Right hindlimb (tissue), 1 donor: ENCODE measurements around the gene GORASP1.

ENCODE experiments used
- DNase-seq: peaks from one replicate; pipeline ENCODE4 v3.0.0-alpha.2; 2018

GORASP1 gene

GRCh38 chr3:39140341-39140971 is 33.0 kb upstream of the GORASP1 start:
- no peak for DNase-seq

DNA sequence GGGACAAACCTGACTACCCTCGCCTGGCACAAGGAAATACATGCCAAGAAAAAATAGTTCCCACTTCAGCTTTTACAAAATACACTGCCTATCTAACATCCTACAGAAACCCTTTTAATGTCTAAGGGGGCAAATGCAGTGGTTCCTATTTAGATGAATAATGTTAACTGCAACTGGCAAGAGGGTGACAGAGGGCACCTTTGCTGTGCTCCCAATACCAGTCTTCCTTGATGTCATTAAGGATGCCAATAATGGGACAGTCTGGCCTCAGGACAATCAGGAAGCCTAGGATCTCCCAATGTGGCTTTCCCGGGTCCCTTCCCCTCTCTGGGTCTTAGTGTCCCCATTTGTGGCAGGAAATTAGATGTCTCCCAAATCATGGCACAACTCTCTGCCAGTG is 32.0 kb upstream of the GORASP1 start:
- DNase-seq: no peak

DNA sequence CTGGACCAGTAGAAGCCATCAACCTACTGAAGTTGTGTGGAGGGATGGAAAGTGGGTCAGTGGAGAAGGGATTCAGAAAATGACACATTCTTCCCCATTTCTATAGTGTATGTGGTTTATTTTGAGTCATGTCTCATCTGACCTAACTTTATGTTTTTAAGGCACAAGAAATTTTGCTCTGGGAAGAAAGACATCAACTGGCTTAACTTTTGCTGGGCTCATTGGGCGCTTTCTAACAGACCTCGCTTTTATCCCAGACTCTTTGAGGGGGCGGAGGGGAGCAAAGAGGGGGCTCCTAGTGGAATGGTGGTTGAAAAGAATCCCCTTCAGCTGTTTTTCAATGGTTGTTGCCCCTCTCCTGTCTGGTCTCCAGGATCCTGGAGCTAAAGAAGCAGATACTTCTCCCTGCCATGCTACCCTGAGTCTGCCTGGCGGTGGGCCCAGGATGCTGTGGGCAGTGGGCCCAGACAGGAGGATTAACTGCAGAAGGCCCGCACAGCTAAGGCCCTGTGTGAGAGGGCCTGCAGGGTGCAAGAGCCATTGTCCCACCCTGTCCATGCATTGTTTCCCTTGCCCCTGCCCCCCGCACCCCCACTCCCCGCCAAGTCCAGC is 31.5 kb upstream of the GORASP1 start:
- DNase-seq: peak; percentile 83

DNA sequence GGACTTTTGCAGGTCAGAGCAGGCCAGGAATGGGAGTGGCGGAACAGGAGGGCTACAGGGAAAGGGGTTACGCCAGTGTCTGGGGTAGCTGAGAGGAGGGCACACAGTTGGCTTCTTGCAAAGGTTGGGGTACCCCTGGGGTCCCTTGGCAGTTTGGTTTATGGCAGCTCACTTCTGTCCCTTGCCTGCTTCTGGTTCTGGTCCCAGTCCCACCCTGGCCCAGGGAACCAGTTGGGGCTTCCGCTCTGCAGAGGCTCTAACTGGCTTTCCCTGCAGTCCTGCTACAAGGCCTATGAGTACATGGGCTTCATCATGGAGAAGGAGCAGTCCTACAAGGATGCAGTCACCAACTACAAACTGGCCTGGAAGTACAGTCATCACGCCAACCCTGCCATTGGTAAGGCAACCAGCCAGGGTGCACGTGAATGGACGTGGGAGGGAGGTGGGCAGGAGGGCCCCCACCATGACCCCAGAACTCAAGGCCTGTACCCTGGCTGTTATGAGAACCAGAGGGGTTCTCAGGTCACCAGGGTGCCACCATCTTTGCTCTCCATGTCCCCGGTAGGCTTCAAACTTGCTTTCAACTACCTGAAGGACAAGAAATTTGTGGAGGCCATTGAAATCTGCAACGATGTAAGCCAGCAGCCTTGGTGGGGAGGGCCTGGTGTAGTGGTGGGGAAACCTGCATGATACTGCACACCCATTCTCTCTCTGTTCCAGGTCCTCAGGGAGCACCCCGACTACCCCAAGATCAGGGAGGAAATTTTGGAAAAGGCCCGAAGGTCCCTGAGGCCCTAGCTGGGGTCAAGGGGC is 30.8 kb upstream of the GORASP1 start:
- no peak for DNase-seq

- DNase-seq: no peak
Measured at GRCh38 chr3:39137435-39137936, 30.1 kb upstream of the GORASP1 start.

DNA sequence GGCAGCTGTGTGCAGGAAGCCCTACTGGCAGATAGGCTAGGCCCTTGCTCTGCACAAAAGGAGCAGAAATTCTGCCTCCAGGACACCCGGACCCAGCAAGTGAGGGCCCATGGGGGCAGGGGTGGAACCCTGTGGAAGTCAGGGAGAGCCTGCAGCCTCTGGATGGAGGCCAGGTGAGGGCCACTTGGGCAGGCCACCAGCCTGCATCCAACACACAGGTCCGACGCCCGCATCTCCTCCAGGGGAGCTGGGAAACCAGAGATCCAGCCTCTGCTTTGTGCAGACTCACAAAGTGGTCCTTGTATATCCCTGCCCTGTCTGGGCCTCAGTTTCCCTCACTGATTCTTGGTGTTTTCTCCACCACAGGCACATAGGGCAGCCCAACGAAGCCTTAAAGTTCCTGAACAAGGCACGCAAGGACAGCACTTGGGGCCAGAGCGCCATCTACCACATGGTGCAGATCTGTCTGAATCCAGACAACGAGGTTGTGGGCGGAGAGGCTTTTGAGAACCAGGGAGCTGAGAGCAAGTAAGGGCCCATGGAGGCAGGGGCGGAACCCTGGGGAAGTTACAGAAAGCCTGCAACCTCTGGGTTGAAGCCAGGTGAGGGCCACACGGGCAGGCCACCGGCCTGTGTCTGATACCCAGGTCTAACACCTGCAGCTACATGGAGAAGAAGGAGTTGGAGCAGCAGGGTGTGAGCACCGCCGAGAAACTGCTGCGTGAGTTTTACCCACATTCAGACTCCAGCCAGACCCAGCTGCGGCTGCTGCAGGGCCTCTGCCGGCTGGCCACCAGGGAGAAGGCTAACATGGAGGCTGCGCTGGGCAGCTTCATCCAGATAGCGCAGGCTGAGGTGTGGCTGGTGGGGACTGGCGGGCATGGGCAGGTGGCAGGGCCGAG is 29.4 kb upstream of the GORASP1 start:
- no peak for DNase-seq

- DNase-seq: peak; percentile 9
Measured at GRCh38 chr3:39135170-39135805, 27.9 kb upstream of the GORASP1 start.

DNA sequence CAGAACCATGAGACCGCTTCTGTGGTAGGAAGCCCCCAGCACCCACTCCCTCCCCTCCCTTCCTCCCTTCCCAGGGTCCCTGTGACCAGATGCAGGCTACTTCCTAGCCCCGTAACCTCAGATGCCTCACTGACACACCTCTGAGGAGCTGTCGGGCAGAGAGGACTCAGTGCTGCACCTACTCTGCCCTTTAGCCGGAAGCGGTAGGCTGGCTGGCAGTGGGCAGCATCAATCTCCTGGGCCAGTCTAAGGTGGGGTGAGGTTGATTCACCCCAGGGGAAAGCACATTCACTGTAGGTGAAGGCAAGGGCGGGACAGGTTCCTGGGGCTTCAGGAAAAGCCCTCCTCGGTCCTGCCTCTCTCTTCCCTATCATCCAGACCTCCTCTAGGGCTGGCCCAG is 26.9 kb upstream of the GORASP1 start:
- peak; percentile 7 for DNase-seq

DNA sequence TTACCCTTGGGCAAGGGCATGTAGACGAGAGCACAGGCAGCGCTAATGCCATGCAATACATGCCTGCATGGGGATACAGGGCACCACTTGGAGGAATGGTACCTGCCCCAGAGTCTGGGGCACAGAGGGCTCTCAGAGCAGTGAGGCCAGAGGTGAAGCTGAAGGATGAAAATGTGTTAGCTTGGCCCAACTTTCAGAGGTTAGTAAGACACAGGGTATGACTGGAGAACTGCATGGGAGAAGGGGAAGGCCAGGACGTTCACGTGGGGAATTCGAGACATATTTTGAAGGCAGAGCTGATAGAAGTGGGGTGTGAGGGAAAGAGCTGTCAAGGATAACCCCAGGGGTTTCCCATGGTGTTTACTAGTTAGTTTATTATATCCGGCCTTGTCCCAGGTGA is 26.4 kb upstream of the GORASP1 start:
- peak; percentile 9 for DNase-seq

DNA sequence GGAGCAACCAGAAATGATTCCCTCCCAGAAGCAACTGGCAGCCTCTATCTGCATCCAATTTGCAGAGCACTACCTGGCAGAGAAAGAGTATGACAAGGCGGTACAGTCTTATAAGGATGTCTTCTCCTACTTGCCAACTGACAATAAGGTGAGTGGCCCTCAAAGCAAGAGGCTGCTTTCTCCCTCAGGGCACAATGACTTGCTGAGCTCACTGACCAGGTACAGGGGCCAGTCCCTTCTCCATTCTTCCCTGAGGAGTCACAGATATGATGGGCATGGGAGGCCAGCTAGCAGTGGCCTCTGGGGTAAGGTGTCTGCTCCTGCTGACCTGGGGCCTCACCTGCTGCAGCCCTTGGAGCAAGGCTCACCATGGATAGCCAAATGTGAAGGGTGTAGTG is 25.7 kb upstream of the GORASP1 start:
- DNase-seq: peak; percentile 3

DNA sequence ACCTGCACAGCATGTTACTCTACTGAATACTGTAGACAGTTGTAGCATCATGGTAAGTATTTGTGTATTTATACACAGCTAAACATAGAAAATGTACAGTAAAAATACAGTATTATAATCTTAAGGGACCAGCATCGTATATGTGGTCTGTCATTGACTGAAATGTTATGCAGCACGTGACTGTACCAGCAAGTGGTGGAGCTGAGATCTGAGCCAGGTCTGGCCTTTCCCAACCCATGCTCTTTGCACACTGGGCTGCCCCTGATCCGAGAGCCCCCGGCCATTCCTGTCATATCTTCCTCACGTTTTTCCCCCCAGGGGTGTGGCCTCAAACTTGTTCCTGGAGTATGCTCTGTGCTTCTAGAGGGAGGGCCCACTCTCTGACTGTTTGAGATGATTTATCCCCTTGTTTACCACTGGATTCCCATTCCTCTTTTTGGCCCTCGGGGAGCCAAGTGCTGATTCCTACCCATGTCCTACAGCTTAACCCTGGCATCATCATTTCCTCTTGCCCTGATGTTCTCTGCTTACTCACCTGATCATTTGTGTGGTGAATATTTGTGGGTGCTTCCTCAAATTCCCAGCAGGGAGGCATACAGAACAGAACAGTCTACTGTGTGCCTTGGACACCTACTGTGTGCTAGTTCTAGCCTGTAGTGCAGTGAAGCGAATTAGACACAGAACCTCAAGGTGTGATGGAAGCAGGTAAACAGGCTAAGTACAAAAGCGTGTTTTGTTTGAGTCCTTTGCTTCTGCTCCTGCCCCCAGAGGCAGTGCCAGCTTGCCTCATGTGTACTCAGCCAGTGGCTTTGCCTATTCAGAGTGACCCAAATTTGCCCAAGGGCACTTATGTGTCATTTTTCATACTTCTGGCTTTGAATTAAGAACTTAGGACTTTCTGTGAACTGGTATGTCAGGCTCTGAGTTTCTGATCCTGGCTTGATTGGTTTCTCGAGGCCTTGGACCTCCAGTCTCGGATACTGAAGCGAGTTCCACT is 25.0 kb upstream of the GORASP1 start:
- DNase-seq: peak; percentile 2

GRCh38 chr3:39130693-39131265 is 23.4 kb upstream of the GORASP1 start:
- DNase-seq: peak; percentile 13

DNA sequence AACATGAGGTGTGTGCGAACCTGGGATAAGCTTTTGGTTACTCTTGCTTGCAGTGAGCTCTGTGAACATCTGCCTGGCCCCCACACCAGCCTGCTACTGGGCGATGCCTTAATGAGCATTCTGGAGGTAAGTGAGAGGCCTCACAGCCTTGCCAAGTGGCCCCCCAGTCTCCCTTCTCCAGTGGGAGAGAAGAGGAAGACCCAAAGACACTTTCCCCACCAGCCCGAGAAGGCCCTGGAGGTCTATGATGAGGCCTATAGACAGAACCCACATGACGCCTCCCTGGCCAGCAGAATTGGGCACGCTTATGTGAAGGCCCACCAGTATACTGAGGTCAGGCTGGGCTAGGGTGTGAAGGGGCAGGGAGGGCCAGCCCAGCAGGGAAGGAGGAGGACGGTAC is 22.6 kb upstream of the GORASP1 start:
- DNase-seq: peak; percentile 2

GRCh38 chr3:39128951-39129350 is 21.5 kb upstream of the GORASP1 start:
- DNase-seq: no peak

DNA sequence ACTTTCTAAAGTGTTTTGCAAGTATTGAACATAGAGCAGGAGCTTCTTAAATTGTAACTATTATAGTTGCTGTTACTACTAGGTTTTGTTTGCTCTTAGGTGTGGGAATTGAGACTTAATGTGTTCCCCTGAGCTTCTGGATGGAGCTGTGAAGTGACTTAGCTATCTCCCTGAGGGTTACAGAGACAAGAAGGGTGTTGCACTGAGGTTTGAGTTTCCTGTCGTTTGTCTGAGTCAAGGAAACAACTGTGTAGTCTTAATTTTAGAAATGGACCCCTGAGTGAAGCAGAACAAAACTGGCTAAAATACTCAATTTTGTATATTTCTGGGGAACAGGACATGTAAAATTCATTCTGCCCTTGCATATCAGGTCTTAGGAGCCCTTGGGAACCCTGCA is 20.5 kb upstream of the GORASP1 start:
- DNase-seq: no peak

DNA sequence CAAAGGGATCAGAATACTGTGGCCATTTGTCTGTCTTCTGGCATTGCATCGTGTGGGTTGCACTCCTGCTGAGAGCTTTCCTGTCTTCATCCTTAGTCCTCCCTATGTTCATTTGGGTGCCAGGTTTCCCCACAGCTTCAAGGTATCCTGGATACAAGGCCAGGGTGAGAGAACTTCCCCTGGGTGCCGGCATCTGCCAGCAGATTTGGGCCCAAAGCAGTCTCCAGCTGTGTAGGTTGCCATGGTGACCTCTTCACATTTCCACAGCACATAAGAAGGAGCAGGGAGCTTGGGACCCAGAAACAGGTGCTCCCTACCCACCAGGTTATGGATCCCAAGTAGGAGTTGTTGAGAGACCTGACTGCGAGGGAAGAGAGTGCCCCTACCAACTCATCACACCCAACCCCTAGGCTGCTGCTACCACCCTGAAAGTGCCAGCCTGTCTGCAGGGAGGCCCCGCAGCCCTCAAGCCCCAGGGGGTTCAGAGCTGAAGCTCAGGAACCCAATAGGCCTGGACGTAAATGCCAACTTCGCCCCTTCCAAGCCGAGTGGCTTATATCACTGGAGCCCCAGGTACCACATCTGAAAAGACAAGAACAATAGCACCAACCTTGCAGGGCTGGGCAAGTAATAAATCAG is 20.0 kb upstream of the GORASP1 start:
- peak; percentile 14 for DNase-seq

- DNase-seq: peak; percentile 68
Measured at GRCh38 chr3:39126532-39127071, 19.2 kb upstream of the GORASP1 start.

DNA sequence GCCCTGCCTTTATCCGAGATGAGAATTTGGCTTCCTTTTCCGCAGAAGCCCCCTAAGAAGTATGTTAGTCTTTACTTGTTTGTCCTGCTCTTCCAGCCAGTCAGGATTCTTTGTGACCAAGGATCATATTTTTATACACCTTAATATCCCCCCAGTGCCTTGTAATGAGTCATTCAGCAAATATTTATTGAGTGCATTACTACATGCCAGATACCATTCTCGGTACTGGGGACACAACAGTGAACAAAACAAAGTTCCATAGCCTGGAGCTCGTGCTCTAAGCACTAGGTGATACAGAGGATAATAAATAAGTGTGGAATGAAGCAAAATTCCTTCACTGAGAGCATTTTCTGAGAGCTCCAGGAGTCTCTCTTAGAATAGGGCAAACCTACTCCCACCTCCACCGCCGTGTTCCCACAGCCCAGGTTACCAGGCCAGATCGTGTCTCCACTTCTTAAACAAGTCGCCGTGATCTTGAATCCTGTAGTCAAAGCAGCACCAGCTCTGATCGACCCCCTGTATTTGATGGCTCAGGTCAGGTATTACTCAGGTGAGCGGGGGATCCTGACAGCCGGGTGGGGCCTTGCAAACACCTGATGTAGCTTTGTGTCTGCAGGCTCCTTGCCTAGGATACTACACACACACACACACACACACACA is 18.5 kb upstream of the GORASP1 start:
- no peak for DNase-seq
